Omental fat pad (tissue), 4 donors: ENCODE data around the gene VIPR1. TPM values are rescaled to one million over a fixed set of nuclear protein-coding genes. Genes with fewer than 3 reads are reported as not detected.
"Not testable (repeated sequence)": the region's sequence is repeated elsewhere in the genome, so short reads cannot be mapped to it uniquely, and the experiment has no call there.

Source experiments
- ATAC-seq: fragments of 150-250 bp; one replicate; pipeline ENCODE4 v1.9.1; 2016; ENCODE audit warnings: mild to moderate bottlenecking, moderate library complexity; ENCODE audit not compliant: low FRiP score
- DNase-seq: peaks from one replicate; pipeline ENCODE4 v3.0.0-alpha.2; 2019; ENCODE audit warnings: low spot score
- total RNA-seq, 4 donors: library from RNA; depleted of rRNA; stranded (reverse); fragments of >200 nt; gene quantifications; one replicate each; pipeline ENCODE4 v1.1.0, GENCODE V29; 2016
- TF ChIP-seq, protein P1 (sequence below), 3 donors: fragments of 450-650 bp; IDR thresholded peaks; one replicate each; pipeline ENCODE4 v1.5.1; 2016 to 2017; ENCODE audit warnings: antibody characterized with exemption in 3 of 3, mild to moderate bottlenecking in 3 of 3, moderate library complexity in 2 of 3

VIPR1 gene
- total RNA-seq, 4 donors from 2014 or later = 2.9 to 73.8 (median 6.2) TPM

- TF ChIP-seq, protein P1, sequence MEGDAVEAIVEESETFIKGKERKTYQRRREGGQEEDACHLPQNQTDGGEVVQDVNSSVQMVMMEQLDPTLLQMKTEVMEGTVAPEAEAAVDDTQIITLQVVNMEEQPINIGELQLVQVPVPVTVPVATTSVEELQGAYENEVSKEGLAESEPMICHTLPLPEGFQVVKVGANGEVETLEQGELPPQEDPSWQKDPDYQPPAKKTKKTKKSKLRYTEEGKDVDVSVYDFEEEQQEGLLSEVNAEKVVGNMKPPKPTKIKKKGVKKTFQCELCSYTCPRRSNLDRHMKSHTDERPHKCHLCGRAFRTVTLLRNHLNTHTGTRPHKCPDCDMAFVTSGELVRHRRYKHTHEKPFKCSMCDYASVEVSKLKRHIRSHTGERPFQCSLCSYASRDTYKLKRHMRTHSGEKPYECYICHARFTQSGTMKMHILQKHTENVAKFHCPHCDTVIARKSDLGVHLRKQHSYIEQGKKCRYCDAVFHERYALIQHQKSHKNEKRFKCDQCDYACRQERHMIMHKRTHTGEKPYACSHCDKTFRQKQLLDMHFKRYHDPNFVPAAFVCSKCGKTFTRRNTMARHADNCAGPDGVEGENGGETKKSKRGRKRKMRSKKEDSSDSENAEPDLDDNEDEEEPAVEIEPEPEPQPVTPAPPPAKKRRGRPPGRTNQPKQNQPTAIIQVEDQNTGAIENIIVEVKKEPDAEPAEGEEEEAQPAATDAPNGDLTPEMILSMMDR (IDR thresholded peaks at IDR 0.05) = no peak
- no peak for DNase-seq
- no peak for ATAC-seq
These were observed 47.8 kb downstream of the VIPR1 start for GRCh38 chr3:42550250-42550649.

GRCh38 chr3:42552830-42553229 lies 50.4 kb downstream of the VIPR1 start:
- DNase-seq (no peak), ATAC-seq (no peak)
- TF ChIP-seq, protein P1 (IDR thresholded peaks at IDR 0.05) = no peak

DNA sequence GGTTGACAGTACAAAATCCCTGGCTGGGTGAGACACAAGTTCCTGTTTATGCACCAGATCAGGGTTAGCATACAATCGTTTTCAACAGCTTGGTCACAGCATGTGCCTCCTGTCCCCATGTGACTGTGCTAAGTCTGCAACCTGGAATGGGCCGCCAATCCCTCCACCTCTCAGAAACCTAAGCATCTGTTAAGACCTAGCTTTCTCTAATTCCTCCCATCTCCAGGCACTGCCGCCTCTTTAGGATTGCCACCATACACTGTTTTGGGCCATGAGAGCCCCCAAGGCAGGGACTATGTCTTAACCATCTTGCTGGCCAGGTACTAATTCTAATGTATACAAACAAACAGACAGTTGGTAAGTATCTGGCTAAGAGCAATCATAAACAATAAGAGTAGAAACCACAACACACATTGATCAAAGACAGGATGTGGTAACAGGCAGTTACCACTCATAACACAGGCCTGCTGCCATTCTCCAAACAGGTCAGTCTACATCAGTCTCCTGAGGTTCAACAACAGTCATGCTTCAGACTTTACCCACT lies 53.7 kb downstream of the VIPR1 start:
- ATAC-seq = no peak
- no peak for DNase-seq
- TF ChIP-seq, protein P1 (IDR thresholded peaks at IDR 0.05) = no peak

- DNase-seq, ATAC-seq: not testable (repeated sequence)
These were observed 54.4 kb downstream of the VIPR1 start for GRCh38 chr3:42556817-42557216.

DNA sequence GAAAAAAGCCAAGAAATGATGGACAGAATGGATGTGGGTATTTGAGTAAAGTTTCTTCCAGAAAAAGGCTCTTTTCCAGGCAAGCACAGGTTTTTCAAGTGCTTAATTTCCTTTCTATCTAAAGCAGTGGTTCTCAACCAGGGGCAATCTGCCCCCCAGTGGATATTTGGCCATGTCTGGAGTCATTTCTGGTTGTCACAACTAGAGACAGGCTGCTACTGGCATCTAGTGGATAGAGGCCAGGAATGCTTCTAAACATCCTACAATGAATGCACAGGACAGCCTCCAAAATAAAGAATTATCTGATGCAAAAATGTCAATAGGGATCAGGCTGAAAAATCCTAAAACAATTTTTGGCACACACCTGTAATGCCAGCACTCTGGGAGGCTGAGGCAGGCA lies 55.4 kb downstream of the VIPR1 start:
- no peak for ATAC-seq
- TF ChIP-seq, protein P1 (IDR thresholded peaks at IDR 0.05) = no peak
- DNase-seq = no peak

DNA sequence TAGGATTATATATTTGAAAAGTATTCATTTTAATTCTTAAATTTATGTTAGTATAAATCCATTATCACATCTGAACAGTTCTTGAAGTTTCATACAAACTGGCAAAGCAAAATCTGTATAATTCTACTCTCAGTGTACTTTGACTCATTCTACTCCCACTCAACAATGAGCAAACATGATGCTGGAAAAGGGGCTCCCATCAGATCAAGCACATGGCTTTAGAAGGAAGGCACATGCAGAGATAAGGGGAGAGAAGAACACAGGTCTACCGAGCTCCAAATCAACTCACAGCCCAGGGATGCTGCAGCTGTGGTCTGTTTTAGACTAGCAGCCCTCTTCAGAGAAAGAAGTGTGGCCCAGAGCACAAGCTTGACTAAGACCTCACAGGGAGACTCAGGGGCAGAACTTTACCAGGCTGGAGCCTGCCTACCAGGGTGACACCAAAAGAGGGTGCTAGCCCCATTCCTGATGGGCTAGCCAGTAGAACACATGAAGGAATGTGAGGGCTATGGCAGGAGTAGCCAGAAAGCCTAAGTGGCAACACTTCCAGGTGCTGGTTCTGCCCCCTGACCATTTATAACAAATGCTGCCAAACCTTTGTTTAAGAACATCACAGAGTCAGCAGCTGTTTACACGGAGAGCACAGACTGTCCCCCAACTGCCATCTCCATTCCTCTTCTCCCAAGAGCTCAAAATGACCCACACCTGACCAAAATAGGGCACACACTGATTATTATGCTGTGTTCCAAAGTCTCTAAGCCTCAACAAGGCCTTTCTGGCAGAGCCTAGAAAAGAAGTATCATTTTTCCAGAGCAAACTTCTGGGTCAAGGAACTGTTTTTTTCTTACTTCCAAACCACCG lies 59.8 kb downstream of the VIPR1 start:
- DNase-seq = no peak
- TF ChIP-seq, protein P1 (IDR thresholded peaks at IDR 0.05) = no peak
- ATAC-seq = no peak

GRCh38 chr3:42569593-42570142 lies 67.2 kb downstream of the VIPR1 start:
- DNase-seq (no peak), ATAC-seq (no peak)
- TF ChIP-seq, protein P1 (IDR thresholded peaks at IDR 0.05) = no peak
